ES-I3 (cell line): ENCODE results near the gene AGAP6.
"Not testable (repeated sequence)": the region's sequence is repeated elsewhere in the genome, so short reads cannot be mapped to it uniquely, and the experiment has no call there.

Source experiments
- H3K36me3 ChIP-seq: 2 replicates; pipeline ENCODE4 v1.6.1; 2013; ENCODE audit warnings: mild to moderate bottlenecking, low read length, control low read depth, moderate library complexity; ENCODE audit not compliant: insufficient read depth
- H3K4me1 ChIP-seq: 2 replicates; pipeline ENCODE4 v1.6.1; 2013; ENCODE audit warnings: mild to moderate bottlenecking, control low read depth, low read length; ENCODE audit not compliant: insufficient read depth
- H3K9ac ChIP-seq: 2 replicates; pipeline ENCODE4 v1.6.1; 2013; ENCODE audit warnings: low read depth, mild to moderate bottlenecking, low read length, moderate library complexity
- H3K9me3 ChIP-seq: 2 replicates; pipeline ENCODE4 v1.6.1; 2013; ENCODE audit warnings: mild to moderate bottlenecking, low read length, moderate library complexity; ENCODE audit not compliant: control insufficient read depth, insufficient read depth

AGAP6 gene

GRCh38 chr10:50015596-50016220 is 27.5 kb downstream of the AGAP6 start:
- H3K4me1 ChIP-seq, H3K9me3 ChIP-seq: not testable (repeated sequence)

DNA sequence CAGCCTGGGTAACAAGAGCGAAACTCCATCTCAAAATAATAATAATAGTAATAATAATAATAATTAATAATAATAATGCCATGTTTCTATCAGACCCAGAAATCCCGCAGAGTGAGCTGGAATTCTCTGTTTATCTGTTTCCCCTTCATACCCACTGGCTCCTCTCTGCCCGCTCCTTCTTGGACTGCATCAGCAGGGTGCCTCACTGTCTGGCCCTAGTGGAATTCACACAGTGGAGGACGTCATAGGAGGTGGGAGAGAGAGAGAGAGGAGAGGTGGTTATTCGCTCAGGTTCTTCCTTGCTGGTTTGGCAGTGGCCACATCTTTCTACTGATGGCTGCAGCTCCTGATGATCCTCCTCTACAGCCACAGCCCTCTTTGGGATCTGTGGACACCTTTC is 28.7 kb downstream of the AGAP6 start:
- not testable (repeated sequence) for H3K36me3 ChIP-seq, H3K9ac ChIP-seq, H3K9me3 ChIP-seq, H3K4me1 ChIP-seq

More at GRCh38 chr10:50015596-50016220, 27.5 kb downstream of the AGAP6 start:
- not testable (repeated sequence) for H3K9ac ChIP-seq, H3K36me3 ChIP-seq

GRCh38 chr10:50017646-50018045 is 29.4 kb downstream of the AGAP6 start:
- H3K36me3 ChIP-seq, H3K9me3 ChIP-seq, H3K9ac ChIP-seq, H3K4me1 ChIP-seq: not testable (repeated sequence)

DNA sequence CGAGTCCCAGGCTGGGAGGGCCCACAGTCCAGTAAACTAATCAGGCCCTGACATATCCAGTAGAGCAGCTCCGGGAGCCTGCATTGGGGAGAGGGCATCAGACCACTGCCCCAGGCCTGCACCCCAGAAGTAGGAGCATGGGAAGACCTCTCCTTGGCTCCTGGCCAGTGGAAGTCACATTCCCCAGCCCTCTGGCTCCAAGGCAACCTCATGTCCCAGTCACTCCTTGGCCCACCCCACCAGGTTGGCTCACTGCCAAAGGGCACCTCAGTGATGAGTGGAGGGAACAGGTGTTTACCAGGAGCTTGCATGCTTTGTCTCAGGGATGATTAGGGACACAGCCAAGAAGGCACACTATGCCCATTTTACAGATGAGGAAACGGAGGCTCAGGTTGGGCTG is 31.1 kb downstream of the AGAP6 start:
- H3K9ac ChIP-seq, H3K4me1 ChIP-seq, H3K9me3 ChIP-seq, H3K36me3 ChIP-seq: not testable (repeated sequence)

DNA sequence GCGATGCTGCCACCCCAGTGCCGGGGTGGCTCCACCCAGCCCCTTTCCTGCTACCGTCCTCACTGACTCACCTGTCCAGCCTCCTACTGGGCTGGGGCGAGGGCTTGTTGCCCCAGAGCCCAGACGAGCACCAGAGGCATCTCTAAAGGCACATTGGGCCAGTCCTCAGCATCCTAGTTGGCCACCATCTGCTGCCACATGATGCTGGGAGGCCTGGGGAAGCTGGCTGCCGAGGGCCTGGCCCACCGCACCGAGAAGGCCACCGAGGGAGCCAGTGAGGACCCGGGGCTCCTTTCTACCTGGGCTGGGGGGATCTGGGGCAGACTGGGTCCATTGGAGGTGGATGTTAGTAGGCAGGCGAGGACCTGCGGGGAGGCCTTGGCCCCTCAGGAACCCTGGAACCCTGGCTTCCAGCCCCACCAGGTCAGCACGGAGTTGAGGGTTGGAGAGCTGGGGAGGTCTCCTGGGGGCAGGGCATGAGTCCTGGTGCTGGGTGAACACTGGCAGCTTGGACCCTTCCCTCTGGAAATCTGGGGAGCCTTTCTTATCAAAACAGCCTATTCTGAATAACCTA is 32.3 kb downstream of the AGAP6 start:
- H3K9ac ChIP-seq, H3K4me1 ChIP-seq, H3K36me3 ChIP-seq, H3K9me3 ChIP-seq: not testable (repeated sequence)

- Histone ChIP-seq H3K36me3 (no peaks in the 10 kb centered on the region), H3K9me3 (no peaks in the 10 kb centered on the region), H3K9ac (no peak overlapping the region), H3K4me1 (no peaks in the 10 kb centered on the region)
Observed at GRCh38 chr10:50021646-50022045, 33.4 kb downstream of the AGAP6 start.

GRCh38 chr10:50024716-50025383 is 36.6 kb downstream of the AGAP6 start:
- not testable (repeated sequence) for H3K9ac ChIP-seq, H3K9me3 ChIP-seq, H3K4me1 ChIP-seq, H3K36me3 ChIP-seq

- Histone ChIP-seq H3K36me3 (no peaks in the 10 kb centered on the region), H3K4me1 (no peaks in the 10 kb centered on the region), H3K9me3 (no peaks in the 10 kb centered on the region), H3K9ac (no peak overlapping the region)
Observed at GRCh38 chr10:50025627-50026026, 37.4 kb downstream of the AGAP6 start.

DNA sequence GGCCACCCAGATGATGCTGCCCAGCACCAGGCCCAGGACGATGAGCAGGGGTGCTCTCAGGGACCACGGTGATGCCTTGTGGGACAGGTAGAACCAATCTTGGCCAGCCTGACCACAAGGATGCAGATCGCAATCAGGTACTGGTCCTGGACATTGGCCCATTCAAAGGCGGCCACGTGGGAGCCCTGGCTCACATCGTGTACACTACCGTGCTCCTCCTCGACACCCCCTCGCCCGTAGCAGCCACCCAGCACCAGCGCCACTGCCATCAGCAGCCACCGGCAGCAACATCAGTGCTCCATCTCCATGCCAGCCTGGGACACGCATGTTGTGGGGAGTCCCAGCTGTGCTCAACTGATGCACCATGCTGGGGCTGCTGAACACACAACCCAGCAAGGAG is 39.0 kb downstream of the AGAP6 start:
- Histone ChIP-seq H3K4me1 (no peaks in the 10 kb centered on the region), H3K36me3 (no peaks in the 10 kb centered on the region), H3K9ac (no peak overlapping the region)

DNA sequence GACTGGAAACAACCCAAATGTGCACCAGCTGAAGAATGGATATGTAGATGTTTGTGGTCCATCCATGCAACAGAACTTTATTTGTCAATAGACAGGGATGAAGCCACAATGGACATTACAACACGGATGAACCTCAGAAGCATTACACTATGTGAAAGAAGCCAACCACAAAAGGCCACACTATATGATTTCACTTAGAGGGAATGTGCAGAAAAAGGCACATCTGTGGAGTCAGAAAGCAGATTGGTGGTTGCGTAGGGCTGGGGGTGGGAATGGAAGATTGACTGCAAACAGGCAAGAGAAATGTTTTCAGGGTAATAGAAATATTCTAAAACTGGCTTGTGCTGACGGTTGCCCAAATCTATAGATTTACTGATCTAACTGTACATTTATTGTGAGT is 45.3 kb downstream of the AGAP6 start:
- Histone ChIP-seq H3K4me1 (no peaks in the 10 kb centered on the region), H3K9ac (no peak overlapping the region), H3K9me3 (no peaks in the 10 kb centered on the region), H3K36me3 (no peaks in the 10 kb centered on the region)

More for the DNA sequence above, 39.0 kb downstream of the AGAP6 start:
- no peaks in the 10 kb centered on the region for H3K9me3 ChIP-seq

DNA sequence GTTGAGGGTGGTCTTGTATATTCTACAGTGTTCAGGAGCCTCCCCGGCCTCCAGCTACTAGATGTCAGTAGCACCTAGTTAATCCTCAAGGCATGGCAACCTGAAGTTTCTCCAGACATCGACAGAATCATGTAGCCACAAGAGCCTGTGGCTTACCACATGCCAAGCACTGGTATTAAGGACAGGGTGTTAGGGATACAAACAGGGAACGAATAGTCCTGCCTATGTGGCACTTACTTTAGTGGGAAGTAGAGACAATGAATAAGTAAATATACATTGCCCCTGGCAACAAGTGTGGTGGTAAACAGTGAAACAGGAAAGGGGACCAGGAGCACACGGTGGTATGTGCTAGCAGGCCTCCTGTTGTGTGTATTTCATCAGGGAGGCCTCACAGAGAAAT is 47.1 kb downstream of the AGAP6 start:
- H3K9ac ChIP-seq, H3K36me3 ChIP-seq, H3K4me1 ChIP-seq, H3K9me3 ChIP-seq: not testable (repeated sequence)

- no peaks in the 10 kb centered on the region for H3K4me1 ChIP-seq
- no peaks in the 10 kb centered on the region for H3K9me3 ChIP-seq
- no peak overlapping the region for H3K9ac ChIP-seq
- no peaks in the 10 kb centered on the region for H3K36me3 ChIP-seq
Observed at GRCh38 chr10:50044941-50045664, 56.9 kb downstream of the AGAP6 start.

DNA sequence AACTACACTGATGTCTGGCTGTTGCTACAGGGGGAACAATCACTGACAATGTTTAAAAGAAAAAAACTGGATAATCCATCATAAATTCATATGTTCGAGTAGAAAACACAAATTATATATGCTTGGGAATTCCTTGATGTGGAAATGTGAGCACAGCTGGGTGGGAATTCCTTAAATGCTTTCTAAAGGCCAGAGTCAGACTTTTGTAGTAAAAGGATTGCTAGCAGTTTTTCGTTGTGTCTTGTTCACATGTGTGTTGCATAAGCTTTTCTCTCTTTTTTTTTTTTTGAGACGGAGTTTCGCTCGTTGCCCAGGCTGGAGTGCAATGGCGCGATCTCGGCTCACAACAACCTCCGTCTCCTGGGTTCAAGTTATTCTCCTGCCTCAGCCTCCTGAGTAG is 58.3 kb downstream of the AGAP6 start:
- H3K9me3 ChIP-seq, H3K9ac ChIP-seq, H3K4me1 ChIP-seq, H3K36me3 ChIP-seq: not testable (repeated sequence)

DNA sequence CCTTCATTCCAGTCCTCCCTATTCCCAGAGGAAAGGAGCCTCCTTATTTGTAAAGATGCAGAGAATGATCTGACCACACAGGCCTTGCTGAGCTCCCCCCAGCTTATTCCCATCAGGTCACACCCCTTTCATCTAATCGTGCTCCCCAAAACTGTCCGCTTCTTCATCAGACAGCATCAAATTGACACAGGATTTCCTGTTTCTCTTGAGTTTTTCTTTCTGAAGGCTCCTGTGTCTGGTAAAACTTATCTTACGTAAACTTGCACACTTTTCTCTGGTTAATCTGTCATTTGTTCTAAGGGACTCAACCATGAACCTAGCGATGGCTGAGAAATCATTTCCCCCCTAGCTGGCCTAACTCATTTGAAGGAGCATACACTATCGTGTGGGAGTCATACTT is 59.4 kb downstream of the AGAP6 start:
- H3K9me3 ChIP-seq, H3K36me3 ChIP-seq, H3K4me1 ChIP-seq, H3K9ac ChIP-seq: not testable (repeated sequence)
